Loucy (cell line): Measurements from ENCODE around the gene LPIN2.

ENCODE experiments used
- EZH2phosphoT487 ChIP-seq: fragments of 200-600 bp; IDR thresholded peaks from 2 replicates; pipeline ENCODE4 v1.6.1; 2018; ENCODE audit warnings: antibody characterized with exemption, mild to moderate bottlenecking, moderate library complexity, borderline replicate concordance
- TF ChIP-seq, protein P1 (sequence below): fragments of 200-600 bp; sonication (generic); conservative IDR thresholded peaks from 2 replicates; pipeline ENCODE4 v1.5.1; 2014; ENCODE audit warnings: mild to moderate bottlenecking, antibody characterized with exemption, low read length

GRCh38 chr18:2985628-2986027 is 27.3 kb downstream of the LPIN2 start:
- TF ChIP-seq, protein P1, sequence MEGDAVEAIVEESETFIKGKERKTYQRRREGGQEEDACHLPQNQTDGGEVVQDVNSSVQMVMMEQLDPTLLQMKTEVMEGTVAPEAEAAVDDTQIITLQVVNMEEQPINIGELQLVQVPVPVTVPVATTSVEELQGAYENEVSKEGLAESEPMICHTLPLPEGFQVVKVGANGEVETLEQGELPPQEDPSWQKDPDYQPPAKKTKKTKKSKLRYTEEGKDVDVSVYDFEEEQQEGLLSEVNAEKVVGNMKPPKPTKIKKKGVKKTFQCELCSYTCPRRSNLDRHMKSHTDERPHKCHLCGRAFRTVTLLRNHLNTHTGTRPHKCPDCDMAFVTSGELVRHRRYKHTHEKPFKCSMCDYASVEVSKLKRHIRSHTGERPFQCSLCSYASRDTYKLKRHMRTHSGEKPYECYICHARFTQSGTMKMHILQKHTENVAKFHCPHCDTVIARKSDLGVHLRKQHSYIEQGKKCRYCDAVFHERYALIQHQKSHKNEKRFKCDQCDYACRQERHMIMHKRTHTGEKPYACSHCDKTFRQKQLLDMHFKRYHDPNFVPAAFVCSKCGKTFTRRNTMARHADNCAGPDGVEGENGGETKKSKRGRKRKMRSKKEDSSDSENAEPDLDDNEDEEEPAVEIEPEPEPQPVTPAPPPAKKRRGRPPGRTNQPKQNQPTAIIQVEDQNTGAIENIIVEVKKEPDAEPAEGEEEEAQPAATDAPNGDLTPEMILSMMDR = peak; percentile 82
- TF ChIP-seq EZH2phosphoT487 = no peak
